SK-N-MC (cell line): ENCODE measurements around the gene CPN2.

Experiments used
- EZH2 ChIP-seq: fragments of 200-600 bp; sonication (generic); IDR thresholded peaks from one replicate; pipeline ENCODE4 v1.6.1; 2017; ENCODE audit warnings: antibody characterized with exemption
- FOXP2 ChIP-seq: optimal IDR thresholded peaks from 2 replicates; pipeline ENCODE3; 2011; ENCODE audit warnings: mild to moderate bottlenecking, moderate library complexity; ENCODE audit not compliant: insufficient read depth; ENCODE audit errors: extremely low read length, control extremely low read depth
- POLR2AphosphoS5 ChIP-seq: IDR thresholded peaks from 2 replicates; pipeline ENCODE4 v1.6.1; 2012; ENCODE audit warnings: mild to moderate bottlenecking, low read depth, low read length, borderline replicate concordance

GRCh38 chr3:194350726-194351071 lies 429 bp downstream of the CPN2 start:
- TF ChIP-seq POLR2AphosphoS5 (no peak), EZH2 (no peak), FOXP2 (no peak)
